CD4-positive, alpha-beta T cell treated with Interleukin-4 for 4 hours (primary cell): ENCODE measurements around the gene FA2H.

Source experiments
- DNase-seq: peaks from one replicate; pipeline ENCODE4 v3.0.0-alpha.2; 2020

Gene FA2H

DNA sequence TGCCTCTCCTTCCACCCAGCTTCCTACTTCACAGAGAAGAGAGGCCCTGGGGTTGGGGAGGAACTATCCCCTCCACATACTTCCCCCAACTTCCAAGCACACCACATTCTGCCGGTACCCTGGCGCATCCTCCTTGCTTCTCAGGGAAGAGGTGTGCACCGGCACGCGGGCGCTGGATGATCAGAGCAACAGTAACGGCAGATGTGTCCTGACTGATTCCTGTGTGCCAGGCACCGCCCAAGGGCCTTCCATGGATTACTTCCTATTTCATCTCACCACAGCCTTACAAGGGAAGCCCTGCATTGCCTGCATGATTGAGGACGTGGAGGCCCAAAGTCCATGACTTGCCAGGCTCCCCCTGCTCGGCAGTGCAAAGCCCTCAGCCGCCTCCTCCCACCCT is 52.9 kb downstream of the FA2H start:
- no peak for DNase-seq

GRCh38 chr16:74720579-74720978 is 54.0 kb downstream of the FA2H start:
- DNase-seq, result no peak

- no peak for DNase-seq
Observed at GRCh38 chr16:74718741-74719610, 55.6 kb downstream of the FA2H start.

DNA sequence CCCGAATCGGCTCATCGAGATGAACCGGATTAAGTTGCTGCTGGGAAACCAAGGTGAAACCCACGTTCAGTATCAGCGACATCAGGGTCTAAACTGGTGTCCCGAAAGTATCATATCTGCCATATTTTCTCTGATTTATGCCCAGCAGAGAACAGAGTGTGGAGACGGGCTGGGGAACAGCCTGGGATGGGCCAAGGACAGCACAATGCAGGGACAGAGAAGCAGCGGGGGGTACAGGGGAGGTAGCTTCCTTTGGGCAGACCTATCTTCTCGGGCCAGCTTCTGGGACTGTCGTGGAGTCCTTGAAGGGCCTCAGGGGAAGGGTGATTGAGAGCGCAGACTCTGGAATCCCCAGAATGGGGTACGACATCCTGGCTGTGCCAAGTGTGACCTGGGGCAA is 56.5 kb downstream of the FA2H start:
- DNase-seq, result no peak

GRCh38 chr16:74717367-74717766 is 57.3 kb downstream of the FA2H start:
- DNase-seq, result no peak

- no peak for DNase-seq
Observed at GRCh38 chr16:74716355-74716754, 58.3 kb downstream of the FA2H start.

GRCh38 chr16:74713876-74714275 is 60.7 kb downstream of the FA2H start:
- DNase-seq, result no peak

GRCh38 chr16:74713325-74713724 is 61.3 kb downstream of the FA2H start:
- DNase-seq, result no peak

DNA sequence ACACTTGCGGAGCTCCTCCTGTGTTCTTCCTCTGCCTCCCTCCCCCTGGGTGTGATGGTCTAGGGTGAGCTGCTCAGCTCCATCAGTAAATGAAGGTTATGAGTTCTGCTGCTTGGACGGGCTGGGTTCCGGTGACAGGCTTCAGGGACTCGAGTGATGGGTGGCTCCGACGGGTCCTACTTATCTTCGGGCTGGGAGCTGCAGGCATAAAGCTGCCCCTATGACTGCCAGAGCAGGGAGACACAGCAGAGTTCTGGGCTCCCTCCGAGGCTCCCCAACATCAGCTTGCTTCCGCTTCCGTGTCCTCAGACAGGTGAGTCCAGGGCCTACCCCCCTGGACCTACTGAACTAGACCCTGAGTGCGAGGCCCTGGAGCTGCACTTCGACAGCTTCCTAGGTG is 62.7 kb downstream of the FA2H start:
- no peak for DNase-seq

- no peak for DNase-seq
Observed at GRCh38 chr16:74710401-74710800, 64.2 kb downstream of the FA2H start.

DNA sequence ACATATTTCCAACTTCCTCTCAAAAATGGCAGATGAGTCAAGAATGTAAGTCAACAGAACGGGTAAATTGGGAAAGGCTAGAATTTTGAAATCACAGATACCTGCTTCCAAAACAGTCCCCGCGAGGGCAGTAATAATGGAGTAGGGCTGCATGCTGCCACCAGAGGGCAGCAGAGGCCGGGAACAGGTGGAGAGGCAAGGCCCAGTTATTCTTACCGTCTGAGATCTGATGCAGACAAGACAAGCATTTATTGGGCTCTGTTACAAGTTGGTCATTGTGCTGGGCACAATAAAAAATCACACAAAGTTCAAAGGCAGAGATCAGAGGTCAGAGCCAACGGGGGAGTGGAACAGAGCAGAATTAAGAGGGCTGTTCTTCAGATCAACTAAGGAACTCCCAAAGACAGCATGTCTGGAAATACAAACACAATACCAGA is 65.2 kb downstream of the FA2H start:
- DNase-seq, result peak; percentile 78

GRCh38 chr16:74700438-74701225 is 74.0 kb downstream of the FA2H start, which contains the start of gene MLKL:
Gene MLKL (minus strand): TSS chr16:74700862. CDS start chr16:74695757, 5,105 bp downstream.
- peak; percentile 60 for DNase-seq

GRCh38 chr16:74700116-74700437 is 74.5 kb downstream of the FA2H start:
- DNase-seq, result peak; percentile 18

GRCh38 chr16:74699666-74700065 is 75.0 kb downstream of the FA2H start:
- DNase-seq, result no peak

GRCh38 chr16:74698222-74698621 is 76.4 kb downstream of the FA2H start:
- DNase-seq, result peak; percentile 16

DNA sequence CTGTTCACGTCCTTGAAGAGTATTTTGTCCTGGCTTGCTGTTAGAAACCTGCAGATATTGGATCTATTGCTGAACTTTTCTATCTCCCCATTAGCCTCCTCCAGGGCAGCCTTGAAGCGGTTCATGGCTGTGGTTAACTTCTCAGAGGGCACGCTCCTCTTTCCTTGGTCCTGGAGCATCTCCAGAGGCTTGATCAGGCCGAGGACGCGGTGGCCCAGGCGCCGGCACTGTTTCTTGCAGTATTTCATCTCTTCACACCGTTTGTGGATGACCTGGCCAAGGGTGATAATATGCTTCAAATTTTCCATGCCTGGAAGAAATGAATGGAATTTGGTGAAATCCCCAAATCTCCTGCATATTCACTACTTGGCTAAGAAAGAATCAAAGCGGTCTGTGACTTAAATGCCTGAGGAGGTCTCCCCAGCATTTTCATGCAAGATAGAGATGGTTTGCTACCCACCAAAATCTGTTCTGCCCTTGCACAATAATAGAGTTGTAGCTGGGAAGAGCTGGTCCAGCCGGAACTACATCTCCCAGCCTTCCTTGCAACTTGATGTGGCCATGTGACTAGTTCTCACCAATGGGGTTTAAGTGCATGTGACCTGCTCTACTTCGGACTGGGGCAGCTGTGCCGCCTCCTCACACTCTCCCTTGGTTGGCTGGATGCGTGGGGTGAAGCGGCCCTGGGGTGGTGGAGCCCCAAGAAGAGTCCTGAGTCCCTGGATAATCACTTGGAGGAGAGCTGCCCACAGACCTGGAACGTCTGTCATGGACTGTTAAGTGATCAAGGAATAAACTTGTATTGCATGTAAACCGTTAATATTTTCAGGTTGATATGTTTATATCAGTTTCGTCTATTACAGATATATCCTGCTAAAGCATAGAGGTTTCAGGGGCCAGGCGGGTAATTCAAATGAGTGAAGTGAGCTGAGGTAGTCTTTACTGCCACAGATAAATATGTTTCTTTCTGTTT is 78.9 kb downstream of the FA2H start:
- DNase-seq, result peak; percentile 77

DNA sequence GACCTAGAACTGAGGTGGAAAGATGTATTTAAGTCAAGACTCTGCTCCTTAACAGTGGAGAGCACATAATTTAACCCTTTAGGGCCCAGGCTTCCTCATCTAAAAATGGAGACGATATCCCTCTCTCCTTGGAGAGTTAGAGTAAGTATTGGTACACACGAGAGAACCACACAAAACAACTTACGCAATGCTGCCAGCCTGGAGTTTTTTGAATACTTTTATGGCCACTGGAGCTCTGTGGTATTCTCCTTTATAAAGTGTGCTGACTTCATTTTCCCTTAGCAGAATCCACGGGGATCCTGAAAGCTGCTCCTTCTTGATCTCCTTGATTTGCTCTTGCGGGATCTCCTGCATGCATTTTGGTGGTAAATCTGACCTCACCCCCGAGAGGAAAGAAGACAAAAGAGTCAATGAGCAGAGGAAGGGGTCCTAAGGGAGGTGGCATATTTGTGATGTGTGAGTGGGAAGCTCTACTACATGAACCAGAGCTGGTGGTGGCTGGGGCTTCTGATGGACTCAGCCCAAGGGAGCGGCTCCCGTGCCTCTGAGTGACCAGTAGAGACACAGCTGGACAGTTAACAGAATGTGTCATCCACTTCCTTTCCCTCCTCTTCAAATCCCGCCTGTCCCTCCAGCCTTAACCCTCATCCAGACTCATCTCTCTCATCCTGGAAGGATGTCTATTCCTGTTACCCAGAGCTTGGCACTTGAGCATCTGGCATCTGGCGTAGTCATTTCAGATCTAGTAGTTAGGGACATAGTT is 83.3 kb downstream of the FA2H start:
- DNase-seq, result no peak

GRCh38 chr16:74682556-74682955 is 92.1 kb downstream of the FA2H start:
- no peak for DNase-seq

GRCh38 chr16:74680681-74681080 is 93.9 kb downstream of the FA2H start:
- DNase-seq, result no peak

DNA sequence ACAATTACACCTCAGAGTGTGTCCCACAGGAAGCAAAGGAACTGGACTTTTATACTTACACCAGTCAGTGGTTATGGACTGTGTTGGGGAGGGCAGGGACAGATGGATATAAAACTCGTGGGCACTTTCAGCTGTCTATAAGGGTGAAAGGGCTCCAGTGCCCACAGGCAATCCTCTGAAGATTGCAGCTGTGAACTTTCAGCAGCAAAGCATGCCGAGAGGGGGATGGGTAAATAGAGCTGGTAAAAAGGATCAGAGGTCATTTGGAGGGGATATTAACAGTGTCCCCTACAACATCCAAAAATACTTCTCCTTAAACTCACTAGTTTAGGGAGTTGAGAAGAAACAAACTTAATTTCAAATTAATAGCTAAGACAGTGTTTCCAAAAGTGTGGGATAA is 94.6 kb downstream of the FA2H start:
- DNase-seq, result no peak

GRCh38 chr16:74677868-74678267 is 96.8 kb downstream of the FA2H start:
- DNase-seq, result no peak

GRCh38 chr16:74673876-74674275 is 100.7 kb downstream of the FA2H start:
- no peak for DNase-seq
